GM10266 (cell line): Measurements from ENCODE around the gene OR56A5.

Experiments
- DNase-seq: peaks from one replicate; pipeline ENCODE4 v3.0.0; 2012; ENCODE audit errors: extremely low spot score
- CTCF ChIP-seq: IDR thresholded peaks from 2 replicates; pipeline ENCODE4 v1.5.1; 2012; ENCODE audit warnings: mild to moderate bottlenecking, low read depth; ENCODE audit not compliant: control insufficient read depth, insufficient read depth; ENCODE audit errors: missing control alignments

OR56A5 gene

GRCh38 chr11:5923794-5924193 lies 44.5 kb downstream of the OR56A5 start:
- no peak for DNase-seq
- no peak for TF ChIP-seq CTCF

GRCh38 chr11:5923427-5923776 lies 44.9 kb downstream of the OR56A5 start:
- DNase-seq: no peak
- TF ChIP-seq CTCF: no peak

GRCh38 chr11:5922749-5923426 lies 45.4 kb downstream of the OR56A5 start:
- no peak for DNase-seq
- no peak for TF ChIP-seq CTCF
